ENCODE results near the gene HTR3E. TPM values are rescaled to one million over a fixed set of nuclear protein-coding genes. Genes with fewer than 3 reads are reported as not detected.

Gene HTR3E
- polyA plus RNA-seq, 1 donor from 2014 or later: not detected

Small RNA genes within 50 kb of the gene (small RNA-seq; reads per million reads assigned to genes)
- gene RF00019: 0 to 1.2 (median 0) reads per million in 3 experiments

Other genes starting within 250 kb of the HTR3E start
- gene PARL, start 212.2 kb upstream of the HTR3E start, polyA plus RNA-seq: 59.2 and 67.9 TPM in 2 replicates
- gene ABCC5, start 79.2 kb upstream of the HTR3E start, polyA plus RNA-seq: 227 and 237 TPM in 2 replicates
- not detected in 2 replicates for gene HTR3D, start 65.3 kb upstream of the HTR3E start, polyA plus RNA-seq
- not detected in 2 replicates for gene HTR3C, start 44.0 kb upstream of the HTR3E start, polyA plus RNA-seq
- 109 and 112 TPM in 2 replicates for gene EIF2B5, start 38.3 kb downstream of the HTR3E start, polyA plus RNA-seq
- 78.9 and 95.1 TPM in 2 replicates for gene DVL3, start 58.3 kb downstream of the HTR3E start, polyA plus RNA-seq
- gene AP2M1, start 77.8 kb downstream of the HTR3E start, polyA plus RNA-seq: 551 and 561 TPM in 2 replicates
- 40.3 and 52.6 TPM in 2 replicates for gene ABCF3, start 89.1 kb downstream of the HTR3E start, polyA plus RNA-seq
- gene VWA5B2, start 132.5 kb downstream of the HTR3E start, polyA plus RNA-seq: 0.33 and 0.34 TPM in 2 replicates
- 10.8 and 13.5 TPM in 2 replicates for gene ALG3, start 151.9 kb downstream of the HTR3E start, polyA plus RNA-seq
- gene EEF1AKMT4, start 152.6 kb downstream of the HTR3E start, polyA plus RNA-seq: 1.6 and 1.8 TPM in 2 replicates
- 2.8 and 5.7 TPM in 2 replicates for gene CAMK2N2, start 164.5 kb downstream of the HTR3E start, polyA plus RNA-seq
- 0.22 and 0.42 TPM in 2 replicates for gene ECE2, start 179.0 kb downstream of the HTR3E start, polyA plus RNA-seq
- 319 and 363 TPM in 2 replicates for gene PSMD2, start 202.2 kb downstream of the HTR3E start, polyA plus RNA-seq
- 66.9 and 80.0 TPM in 2 replicates for gene EIF4G1, start 217.5 kb downstream of the HTR3E start, polyA plus RNA-seq
- gene FAM131A, start 240.5 kb downstream of the HTR3E start, polyA plus RNA-seq: 141 and 154 TPM in 2 replicates

Data from neural cell (in vitro differentiated cells).